Ecto neural progenitor cell (in vitro differentiated cells): ENCODE data around the gene ALDH3B2.
A peak's percentile ranks its signal among the peaks of the same experiment; 100 is the strongest.
"Not testable (repeated sequence)": the region's sequence is repeated elsewhere in the genome, so short reads cannot be mapped to it uniquely, and the experiment has no call there.

ENCODE experiments used
- DNase-seq: peaks from one replicate; pipeline ENCODE4 v3.0.0-alpha.2; 2018; ENCODE audit warnings: low spot score

The ALDH3B2 gene

DNA sequence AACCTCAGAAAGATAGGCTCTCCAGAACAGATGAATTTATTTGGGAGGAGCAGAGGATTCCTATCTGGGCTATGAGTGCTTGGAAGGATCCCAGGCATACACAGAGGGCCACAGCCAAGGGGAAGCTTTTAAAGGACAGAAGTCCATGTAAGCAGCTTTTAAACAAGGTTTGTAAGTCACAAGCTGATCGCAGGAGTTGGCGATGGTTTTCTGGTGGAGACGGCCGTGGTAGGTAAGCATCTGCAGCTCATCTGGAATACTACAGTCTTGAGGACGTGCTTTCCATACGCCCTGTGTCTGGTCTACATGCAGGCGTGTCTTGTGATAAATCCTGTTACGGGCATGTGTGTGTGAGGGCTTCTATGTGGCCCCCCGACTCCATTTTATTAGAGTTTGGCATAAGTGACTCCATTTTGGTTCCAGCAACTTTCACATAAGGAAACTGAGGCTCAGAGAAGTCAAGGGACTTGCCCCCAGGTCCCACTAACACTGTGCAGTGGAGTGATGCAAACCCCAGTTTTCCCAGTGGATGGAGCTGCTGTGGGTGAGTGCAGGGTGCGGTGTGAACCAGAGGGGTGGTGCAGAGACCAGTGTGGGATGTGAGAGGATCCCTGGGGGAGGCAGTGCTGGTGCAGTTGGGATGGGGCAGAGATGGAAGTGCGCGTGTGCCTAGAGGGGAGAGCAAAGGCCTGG is 12.1 kb downstream of the ALDH3B2 start:
- DNase-seq: no peak

DNA sequence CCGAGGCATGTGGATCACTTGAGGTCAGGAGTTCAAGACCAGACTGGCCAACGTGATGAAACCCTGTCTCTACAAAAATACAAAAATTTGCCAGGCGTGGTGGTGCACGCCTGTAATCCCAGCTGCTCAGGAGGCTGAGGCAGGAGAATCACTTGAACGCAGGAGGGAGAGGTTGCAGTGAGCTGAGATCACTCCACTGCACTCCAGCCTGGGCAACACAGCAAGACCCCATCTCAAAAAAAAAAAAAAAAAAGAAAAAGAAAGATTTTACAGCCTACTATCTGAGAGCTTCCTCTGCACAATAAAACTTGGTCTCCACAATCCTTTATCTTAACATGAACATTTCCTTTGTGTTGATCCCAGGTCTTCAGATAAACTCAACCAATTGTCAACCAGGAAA is 13.7 kb downstream of the ALDH3B2 start:
- not testable (repeated sequence) for DNase-seq

DNA sequence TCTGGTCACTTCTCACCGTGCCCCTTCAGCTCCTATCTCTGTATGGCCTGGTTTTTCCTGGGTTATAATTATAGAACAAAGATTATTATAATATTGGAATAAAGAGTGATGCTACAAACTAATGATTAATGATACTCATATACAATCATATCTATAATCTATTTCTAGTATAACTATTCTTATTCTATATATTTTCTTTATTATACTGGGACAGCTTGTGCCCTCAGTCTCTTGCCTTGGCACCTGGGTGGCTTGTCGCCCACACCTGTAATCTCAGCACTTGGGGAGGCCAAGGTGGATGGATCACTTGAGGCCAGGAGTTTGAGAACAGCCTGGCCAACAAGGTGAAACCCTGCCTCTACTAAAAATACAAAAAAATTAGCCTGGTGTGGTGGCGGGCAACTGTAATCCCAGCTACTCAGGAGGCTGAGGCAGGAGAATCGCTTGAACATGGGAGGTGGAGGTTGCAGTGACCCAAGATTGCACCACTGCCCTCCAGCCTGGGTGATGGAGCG is 14.7 kb downstream of the ALDH3B2 start:
- not testable (repeated sequence) for DNase-seq

DNA sequence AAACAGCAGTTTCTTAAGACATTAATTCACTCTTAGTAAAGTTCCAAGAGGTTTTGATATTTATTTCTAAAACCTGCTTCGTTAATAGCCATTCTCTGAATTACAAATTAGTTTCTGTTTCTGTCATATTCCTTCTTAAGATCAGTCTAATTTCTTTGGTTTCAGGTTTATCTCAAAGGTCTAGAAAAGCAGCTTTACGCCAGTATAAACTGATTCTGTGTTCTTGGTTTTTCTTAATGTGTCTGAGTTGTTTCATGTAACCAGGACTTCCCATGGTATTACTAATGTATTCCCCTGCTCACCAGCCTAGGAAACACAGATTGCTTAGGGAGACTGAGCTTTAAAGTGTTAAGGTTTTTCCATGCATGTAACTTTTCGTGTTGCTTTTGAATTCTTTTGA is 17.1 kb downstream of the ALDH3B2 start:
- DNase-seq: no peak

DNA sequence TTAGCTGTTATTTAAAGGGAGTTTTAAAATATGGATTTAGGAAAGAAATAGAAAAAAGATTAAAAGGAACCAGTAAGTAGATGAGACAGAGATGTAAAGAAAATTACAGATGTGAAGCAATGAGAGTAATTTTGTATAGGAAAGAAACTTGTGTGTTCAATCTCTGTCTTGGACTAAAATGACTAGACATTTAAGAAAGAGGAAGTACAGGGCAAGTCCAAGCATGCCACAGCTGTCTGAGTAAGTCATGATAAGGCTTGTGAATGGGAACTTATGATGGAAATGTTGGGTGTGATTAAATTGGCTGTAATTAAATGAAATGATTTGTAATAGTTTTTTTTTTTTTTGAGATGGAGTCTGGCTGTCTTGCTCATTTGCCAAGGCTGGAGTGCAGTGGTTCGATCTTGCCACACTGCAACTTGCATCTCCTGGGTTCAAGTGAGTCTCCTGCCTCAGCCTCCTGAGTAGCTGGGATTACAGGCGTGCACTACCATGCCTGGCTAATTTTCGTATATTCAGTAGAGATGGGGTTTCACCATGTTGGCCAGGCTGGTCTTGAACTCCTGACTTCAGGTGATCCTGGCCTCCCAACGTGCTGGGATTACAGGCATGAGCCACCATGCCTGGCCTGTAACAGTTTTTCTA is 18.0 kb downstream of the ALDH3B2 start:
- no peak for DNase-seq

DNA sequence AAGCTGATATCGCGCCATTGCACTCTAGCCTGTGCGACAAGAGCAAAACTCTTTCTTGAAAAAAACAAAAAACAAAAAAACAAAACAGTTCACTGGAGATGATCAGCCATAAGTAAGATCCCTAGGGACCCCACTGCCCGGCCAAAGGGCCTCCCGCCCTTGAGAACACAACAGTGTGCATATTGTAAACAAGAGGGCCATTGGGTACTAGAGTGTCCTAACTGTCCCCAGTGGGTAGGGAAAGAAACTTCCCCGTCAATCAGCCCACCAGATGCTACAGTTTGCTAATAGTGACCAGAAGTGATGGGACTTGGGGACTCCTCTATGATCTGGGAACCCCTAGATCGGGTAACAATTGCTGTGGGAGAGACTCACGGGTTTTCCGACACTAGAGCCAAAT is 20.2 kb downstream of the ALDH3B2 start:
- DNase-seq: no peak

DNA sequence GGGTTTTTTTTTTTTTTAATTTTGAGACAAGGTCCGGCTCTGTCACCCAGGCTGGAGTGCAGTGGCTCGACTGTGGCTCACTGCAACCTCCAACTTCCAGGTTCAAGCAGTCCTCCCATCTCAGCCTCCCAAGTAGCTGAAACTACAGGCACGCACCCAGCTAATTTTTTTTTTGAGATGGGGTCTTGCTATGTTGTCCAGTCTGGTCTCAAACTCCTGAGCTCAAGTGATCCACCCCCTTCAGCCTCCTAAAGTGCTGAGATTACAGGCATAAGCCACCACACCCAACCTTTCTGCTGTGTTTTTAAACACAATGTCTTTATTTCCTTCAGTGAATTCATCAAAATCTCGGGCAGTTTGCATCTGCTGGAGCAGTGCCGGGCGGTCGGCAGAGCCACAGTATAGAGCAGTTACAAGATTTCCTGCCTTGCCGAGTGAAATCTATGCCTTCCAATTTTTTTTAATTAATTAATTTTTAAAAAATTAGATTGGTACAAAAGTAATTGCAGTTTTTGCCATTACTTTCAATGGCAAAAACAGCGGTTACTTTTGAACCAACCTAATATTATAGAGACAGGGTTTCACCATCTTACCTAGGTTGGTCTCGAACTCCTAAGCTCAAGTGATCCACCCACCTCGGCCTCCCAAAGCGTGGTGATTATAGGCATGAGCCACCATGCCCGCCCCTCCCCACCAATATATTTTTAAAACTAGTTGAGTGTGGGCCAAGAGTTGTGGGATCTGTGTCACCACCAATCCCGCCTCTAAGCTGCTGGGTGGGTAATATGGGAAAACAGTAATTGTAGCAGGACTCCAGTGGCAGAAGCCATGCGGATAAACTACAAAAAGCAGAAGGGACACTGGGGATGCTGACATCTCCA is 21.2 kb downstream of the ALDH3B2 start:
- no peak for DNase-seq

DNA sequence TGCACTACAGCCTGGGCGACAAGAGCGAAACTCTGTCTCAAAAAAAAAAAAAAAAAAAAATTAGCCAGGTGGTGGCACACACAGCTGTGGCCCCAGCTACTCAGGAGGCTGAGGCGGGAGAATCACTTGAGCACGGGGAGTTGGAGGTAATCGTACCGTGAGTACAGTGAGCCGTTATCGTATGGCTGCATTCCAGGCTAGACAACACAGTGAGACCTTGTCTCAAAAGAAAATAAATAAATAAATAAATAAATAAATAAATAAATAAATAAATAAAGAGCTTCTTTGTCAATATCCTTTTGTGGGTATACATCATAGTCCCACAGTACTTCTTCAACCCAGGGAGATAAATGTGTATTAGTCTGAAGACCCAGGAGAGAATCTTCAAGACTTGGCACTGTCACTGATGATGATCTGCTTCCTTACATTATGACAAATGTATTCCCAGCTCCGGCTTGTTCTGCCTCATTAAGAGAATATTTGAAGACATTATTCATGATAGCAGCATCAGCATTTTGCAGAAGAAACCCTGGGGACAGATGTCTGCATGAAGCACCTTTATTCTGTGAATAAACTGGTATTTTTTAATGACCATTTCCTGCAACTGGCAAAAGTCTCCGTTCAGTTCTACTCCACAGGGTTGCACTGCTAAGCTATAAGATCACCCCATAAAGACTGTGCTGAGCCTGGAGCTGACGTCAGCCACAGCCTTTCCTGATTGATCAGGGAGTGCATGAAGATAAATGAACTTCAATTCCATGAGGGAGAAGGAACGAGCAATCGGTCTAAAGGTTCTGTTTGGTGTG is 22.2 kb downstream of the ALDH3B2 start:
- no peak for DNase-seq

DNA sequence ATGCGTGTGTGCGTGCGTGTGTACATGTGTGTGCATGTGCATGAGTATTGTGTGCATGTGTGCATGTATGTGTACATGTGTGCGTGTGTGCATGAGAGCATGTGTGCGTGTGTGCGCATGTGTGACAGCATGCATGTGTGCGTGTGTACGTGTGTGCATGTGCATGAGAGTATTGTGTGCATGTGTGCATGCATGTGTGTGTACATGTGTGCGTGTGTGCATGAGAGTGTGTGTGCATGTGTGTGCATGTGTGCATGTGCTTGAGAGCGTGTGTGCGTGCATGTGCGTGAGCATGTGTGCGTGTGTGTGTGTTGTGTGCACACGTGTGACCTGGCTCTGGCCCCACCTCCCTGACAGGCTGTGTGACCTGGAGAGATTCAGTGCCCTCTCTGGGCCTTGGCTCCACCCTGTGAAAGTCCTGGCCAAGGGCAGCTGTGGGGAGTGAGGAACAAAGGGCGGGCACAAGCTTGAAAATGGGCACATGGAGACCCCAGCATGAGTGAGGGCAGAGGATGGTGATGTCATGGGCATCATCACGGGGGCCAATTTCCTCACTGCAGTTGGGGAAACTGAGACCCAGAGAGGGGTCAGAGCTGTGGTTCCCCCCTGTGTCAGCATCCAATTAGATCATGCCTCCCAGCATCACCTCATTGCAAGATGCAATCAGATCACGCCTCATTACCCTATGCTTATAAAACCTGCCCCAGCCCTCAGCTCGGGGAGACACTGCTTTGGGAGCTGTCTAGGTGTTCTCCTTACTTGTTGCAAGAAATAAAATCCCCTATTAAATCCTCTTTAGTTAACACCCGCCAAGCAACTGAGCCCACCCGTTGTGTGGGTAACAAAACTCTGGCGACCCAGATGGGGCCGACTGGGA is 24.6 kb downstream of the ALDH3B2 start:
- no peak for DNase-seq

DNA sequence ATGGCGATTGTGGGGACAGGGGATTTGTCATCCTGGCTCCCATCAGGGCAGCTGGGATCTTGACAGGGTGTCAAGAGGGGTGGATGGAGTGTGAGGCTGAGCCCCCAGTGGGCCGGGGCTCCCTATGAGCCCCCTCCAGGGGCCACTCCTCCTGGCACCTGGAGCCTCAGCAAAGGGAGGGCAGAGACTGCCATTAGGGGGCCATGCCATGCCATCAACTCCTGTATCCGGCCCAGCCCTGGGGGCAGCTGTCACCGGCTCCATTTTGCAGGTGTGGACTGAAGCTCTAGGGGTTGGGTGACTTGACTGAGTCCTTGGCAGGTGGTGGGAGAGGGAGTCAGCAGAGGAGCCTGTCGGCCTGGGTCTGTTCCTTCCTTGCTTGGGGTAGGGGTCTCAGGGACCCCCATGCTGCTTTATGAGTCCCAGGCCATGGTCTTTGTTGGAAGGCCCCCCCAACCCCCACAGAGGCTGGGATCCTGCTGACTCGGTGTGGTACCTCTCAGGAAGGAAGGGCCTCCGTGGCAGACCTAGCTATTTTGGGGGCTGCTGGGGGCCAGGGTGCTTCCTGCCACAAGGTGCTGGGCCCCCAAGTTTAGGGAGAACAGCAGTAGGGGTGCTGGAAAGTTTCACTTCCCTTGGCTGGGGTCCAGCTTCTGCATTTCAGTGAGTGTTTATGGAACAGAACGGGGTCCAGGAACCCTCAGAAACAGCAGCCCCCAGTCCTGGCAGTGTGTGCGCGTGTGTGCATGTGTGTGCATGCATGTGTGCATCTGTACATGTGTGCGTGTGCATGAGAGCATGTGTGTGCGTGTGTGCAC is 25.4 kb downstream of the ALDH3B2 start:
- no peak for DNase-seq

DNA sequence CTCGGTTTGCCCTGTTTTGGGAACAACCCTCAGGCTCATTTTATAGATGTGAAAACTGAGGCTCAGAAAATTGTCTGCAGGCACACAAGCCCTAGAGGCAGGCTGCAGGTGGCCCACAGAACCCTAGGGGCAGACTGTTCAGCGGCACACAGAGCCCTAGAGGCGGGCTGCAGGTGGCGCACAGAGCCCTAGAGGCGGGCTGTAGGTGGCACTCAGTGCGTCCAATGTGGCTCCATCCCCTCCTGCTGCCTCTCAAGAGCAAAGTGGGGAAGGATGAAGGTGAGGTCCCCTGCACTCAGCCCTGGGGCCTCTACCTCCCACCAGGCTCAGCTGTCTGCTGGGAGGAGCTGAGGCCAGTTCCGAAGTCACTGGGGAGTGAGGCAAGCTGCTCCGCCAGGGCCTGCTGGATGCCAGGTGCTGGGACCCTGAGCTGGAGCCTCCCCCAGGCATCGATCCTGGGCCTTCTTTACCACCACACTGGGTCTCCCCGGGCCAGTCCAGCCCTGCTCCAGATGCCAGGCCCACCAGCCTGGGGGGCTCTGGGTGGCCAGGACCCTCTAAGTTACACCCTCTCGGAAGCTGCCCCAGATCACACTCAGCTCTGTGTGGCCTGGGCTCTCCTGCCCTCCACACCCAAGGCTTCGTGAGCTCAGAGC is 26.2 kb downstream of the ALDH3B2 start:
- peak; percentile 65 for DNase-seq

DNA sequence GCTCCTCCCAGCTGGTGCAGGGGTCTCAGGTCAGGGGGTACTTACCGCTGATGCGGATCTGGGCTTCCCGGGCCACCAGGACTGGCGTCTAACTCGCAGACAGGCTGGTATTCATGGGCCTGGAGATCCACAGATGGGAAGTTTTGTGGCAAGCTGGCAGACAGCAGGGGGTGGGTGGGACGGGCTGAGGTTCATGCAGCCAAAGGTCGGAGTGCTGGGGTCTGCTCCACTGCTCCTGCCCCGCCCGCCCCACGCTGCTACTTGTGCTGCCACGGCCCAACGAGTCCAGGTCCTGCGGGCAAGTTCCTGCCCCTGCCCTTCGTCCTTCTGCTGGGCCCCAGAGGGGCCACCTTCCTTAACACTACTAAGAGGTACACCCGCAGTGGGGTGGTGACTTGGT is 27.0 kb downstream of the ALDH3B2 start:
- no peak for DNase-seq

DNA sequence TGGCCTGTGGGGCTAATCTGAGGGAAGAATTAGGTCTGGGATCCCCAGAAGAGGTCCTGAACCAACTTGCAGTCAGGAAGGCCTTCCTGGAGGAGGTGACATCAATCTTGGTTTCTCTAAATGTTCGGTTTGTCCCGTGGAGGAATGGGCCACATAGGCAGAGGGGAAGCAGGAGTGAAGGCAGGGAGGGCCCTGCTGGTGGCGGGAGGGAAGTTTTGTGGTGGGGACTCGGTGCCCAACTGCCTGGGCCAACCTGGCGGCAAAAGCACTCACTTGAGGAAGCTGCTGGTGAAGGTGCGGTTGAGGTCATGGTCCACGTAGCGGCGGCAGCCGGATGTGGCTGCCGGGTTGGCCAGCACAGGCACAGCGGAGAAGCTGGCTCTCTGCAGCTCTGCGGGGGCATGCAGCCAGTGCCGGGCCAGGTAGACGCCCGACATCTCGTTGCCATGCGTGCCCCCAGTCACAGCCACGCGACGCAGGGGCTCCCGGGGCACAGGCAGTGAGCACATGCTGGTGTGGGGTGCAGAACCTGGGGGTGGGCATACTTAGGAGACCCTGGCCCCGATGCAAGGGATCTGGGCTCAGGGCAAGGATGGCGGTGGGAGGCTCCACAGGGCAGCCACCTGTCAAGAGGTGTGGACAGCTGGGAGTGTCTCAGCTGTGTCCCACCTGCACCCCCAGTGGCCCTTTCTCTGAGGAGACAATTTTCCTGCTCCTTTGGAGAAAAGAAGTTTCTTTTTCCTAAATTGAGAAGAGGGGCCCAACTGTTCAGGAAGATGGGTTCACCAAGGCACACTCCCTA is 27.7 kb downstream of the ALDH3B2 start:
- no peak for DNase-seq

DNA sequence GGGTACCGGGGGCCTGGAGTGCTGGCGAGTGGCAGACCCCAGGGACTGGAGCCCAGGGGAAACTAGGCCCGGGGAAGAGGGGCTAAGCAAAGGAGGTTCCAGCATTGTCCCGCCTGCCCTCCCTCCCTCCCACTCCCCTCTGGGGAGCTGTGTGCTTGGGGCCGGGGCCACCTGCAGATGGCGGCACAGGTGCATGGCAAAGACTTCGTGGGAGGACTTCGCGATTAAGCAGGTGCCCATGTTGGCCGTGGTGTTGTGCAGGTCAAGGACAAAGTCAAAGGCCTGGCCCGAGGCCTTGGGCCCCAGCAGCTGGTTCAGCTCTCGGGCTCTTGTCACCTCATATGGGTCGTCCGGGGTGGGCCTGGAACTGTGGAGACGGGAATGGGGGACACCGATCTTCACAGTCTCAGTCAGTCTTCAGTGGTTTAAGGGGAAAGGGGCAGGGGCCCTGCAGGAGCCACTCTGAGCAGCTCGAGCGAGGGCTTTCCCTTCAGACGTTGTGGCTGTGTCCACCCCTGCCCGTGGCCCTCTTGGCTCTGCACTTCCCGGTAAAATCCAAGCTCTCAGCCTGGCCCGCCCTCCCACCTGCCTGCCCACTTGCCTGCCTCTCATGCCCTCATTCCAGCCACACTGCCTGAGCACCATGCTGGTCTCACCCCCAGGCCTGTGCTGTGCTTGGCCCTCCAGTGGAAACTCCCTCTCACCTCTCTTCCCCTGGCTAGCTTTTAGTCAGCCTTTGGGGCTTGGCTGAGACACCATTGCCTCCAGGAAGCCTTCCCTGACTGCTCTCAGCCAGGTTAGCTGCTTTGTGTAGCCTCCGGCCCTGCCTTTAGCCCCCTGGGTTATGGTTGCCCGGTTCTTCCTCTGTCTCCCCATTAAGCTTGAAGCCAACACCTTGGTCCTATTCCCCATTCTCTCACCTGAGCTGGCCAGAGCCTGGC is 28.6 kb downstream of the ALDH3B2 start:
- DNase-seq: no peak

DNA sequence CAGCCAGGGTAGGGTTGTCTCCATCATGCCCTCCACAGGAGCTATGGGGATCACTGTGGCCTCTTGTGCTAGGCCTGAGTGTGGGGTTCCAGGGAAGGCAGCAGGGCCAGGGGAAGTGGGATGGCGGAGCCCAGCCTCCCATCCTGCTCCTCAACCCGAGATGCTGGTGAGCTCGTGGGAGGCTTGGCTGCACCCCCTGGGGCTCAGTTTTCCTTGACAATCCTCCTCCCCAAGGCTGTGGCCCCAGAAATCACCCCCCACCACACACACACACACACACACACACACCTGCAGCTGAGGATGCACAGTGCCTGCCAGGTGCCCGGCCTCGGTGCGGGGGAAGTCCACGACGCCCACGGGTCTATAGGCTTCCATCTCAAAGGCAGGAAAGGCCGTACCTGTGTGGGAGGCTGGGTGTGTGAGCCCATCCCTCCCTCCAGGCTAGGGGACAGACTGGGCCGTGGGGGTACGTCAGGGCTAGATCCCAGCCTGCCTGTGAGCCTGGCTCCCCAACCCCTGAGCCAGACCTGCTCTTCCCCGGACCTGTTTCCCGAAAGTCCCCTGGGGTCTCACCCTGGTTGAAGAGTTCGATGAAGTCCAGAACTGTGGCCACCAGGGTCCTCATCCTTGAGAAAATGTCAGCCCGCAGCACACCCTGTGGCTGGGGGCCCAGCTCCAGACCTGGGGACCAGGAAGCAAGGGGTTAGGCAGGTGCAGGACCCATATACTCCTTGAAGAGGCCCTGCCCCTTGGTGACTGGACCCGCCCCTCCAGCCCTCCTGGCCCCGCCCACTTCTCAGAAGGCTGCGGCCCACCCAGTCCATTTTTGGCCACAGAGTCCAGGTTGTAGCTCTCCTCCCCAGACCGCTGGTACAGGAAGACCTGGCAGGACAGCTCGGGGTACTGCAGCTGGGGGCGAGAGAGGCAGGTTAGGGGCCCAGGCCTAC is 29.7 kb downstream of the ALDH3B2 start:
- peak; percentile 44 for DNase-seq

DNA sequence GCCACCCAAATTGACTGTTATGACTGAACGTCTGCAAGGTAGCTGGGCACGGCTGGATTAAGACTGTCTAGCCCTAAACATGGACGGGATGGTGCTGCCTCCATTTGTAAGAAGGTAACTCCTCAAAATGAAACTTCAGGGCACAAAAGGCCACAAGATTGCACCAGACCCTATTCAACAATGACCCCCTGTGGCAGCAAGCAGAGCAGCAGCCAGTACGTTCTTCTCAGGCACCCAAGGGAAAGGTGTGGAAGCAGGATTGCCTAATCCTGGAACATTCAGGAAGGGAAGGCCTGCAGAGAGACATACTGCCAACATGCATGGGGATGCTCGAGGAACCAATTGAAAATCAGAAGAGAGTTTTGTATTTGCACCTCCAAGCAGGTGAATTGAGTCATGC is 30.4 kb downstream of the ALDH3B2 start:
- peak; percentile 39 for DNase-seq
